Measurements from ENCODE around the gene ADAMTS17. TPM values are rescaled to one million over a fixed set of nuclear protein-coding genes. Genes with fewer than 3 reads are reported as not detected.

The ADAMTS17 gene
- total and polyA plus RNA-seq, 4 donors: 0.28 to 46.9 (median 9.1) TPM

DNA sequence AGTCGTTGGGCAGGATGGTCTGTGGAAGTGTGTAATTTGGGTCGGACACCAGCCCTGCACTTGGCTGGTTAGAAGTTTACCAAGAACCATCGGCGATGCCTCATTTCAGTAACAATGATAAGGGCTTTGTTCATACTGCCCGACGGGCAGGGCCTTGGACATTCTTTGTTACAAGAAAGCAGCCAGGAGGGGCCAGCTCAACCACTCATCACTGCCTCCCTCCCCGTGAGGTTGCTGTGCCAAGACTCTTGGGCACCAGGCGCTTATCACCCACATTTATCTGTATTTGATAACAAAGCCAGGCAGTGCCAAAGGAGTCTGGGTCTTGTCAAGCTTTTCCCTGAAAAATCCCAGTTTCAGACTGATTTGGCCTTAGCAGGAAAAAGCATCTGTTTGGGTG lies 235.0 kb downstream of the ADAMTS17 start:
- no peak for TF ChIP-seq SP1 (IDR thresholded peaks at IDR 0.05)
- TF ChIP-seq, protein P1, sequence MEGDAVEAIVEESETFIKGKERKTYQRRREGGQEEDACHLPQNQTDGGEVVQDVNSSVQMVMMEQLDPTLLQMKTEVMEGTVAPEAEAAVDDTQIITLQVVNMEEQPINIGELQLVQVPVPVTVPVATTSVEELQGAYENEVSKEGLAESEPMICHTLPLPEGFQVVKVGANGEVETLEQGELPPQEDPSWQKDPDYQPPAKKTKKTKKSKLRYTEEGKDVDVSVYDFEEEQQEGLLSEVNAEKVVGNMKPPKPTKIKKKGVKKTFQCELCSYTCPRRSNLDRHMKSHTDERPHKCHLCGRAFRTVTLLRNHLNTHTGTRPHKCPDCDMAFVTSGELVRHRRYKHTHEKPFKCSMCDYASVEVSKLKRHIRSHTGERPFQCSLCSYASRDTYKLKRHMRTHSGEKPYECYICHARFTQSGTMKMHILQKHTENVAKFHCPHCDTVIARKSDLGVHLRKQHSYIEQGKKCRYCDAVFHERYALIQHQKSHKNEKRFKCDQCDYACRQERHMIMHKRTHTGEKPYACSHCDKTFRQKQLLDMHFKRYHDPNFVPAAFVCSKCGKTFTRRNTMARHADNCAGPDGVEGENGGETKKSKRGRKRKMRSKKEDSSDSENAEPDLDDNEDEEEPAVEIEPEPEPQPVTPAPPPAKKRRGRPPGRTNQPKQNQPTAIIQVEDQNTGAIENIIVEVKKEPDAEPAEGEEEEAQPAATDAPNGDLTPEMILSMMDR (IDR thresholded peaks at IDR 0.05; ENCODE audit: low read depth, low read length, missing input control): no peak
- TF ChIP-seq RXRA (IDR thresholded peaks at IDR 0.05): no peak
- no peak for TF ChIP-seq NR2F2 (IDR thresholded peaks at IDR 0.05)
- TF ChIP-seq HNF4G (IDR thresholded peaks at IDR 0.05): no peak
- TF ChIP-seq EGR1 (IDR thresholded peaks at IDR 0.05; ENCODE audit: low read depth in 2 of 2): no peak
- TF ChIP-seq TAF1 (conservative IDR thresholded peaks at IDR 0.05): no peak
- TF ChIP-seq FOXA1 (IDR thresholded peaks at IDR 0.05): no peak
- TF ChIP-seq HNF4A (conservative IDR thresholded peaks at IDR 0.05): no peak
- TF ChIP-seq JUND (IDR thresholded peaks at IDR 0.05): no peak
- TF ChIP-seq YY1 (IDR thresholded peaks at IDR 0.05): no peak
- TF ChIP-seq, protein P2, sequence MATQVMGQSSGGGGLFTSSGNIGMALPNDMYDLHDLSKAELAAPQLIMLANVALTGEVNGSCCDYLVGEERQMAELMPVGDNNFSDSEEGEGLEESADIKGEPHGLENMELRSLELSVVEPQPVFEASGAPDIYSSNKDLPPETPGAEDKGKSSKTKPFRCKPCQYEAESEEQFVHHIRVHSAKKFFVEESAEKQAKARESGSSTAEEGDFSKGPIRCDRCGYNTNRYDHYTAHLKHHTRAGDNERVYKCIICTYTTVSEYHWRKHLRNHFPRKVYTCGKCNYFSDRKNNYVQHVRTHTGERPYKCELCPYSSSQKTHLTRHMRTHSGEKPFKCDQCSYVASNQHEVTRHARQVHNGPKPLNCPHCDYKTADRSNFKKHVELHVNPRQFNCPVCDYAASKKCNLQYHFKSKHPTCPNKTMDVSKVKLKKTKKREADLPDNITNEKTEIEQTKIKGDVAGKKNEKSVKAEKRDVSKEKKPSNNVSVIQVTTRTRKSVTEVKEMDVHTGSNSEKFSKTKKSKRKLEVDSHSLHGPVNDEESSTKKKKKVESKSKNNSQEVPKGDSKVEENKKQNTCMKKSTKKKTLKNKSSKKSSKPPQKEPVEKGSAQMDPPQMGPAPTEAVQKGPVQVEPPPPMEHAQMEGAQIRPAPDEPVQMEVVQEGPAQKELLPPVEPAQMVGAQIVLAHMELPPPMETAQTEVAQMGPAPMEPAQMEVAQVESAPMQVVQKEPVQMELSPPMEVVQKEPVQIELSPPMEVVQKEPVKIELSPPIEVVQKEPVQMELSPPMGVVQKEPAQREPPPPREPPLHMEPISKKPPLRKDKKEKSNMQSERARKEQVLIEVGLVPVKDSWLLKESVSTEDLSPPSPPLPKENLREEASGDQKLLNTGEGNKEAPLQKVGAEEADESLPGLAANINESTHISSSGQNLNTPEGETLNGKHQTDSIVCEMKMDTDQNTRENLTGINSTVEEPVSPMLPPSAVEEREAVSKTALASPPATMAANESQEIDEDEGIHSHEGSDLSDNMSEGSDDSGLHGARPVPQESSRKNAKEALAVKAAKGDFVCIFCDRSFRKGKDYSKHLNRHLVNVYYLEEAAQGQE (IDR thresholded peaks at IDR 0.05): no peak
- TF ChIP-seq FOXA2 (IDR thresholded peaks at IDR 0.05): no peak
- TF ChIP-seq, protein P3, sequence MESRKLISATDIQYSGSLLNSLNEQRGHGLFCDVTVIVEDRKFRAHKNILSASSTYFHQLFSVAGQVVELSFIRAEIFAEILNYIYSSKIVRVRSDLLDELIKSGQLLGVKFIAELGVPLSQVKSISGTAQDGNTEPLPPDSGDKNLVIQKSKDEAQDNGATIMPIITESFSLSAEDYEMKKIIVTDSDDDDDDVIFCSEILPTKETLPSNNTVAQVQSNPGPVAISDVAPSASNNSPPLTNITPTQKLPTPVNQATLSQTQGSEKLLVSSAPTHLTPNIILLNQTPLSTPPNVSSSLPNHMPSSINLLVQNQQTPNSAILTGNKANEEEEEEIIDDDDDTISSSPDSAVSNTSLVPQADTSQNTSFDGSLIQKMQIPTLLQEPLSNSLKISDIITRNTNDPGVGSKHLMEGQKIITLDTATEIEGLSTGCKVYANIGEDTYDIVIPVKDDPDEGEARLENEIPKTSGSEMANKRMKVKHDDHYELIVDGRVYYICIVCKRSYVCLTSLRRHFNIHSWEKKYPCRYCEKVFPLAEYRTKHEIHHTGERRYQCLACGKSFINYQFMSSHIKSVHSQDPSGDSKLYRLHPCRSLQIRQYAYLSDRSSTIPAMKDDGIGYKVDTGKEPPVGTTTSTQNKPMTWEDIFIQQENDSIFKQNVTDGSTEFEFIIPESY (IDR thresholded peaks at IDR 0.05): no peak
- no peak for TF ChIP-seq GABPA (IDR thresholded peaks at IDR 0.05 in 1 of 2, conservative IDR thresholded peaks at IDR 0.05 in 1 of 2)
- TF ChIP-seq, protein P4, sequence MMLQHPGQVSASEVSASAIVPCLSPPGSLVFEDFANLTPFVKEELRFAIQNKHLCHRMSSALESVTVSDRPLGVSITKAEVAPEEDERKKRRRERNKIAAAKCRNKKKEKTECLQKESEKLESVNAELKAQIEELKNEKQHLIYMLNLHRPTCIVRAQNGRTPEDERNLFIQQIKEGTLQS (IDR thresholded peaks at IDR 0.05): no peak
- TF ChIP-seq, protein P5, sequence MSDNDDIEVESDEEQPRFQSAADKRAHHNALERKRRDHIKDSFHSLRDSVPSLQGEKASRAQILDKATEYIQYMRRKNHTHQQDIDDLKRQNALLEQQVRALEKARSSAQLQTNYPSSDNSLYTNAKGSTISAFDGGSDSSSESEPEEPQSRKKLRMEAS (IDR thresholded peaks at IDR 0.05): no peak
- TF ChIP-seq RAD21 (IDR thresholded peaks at IDR 0.05): no peak
- Histone ChIP-seq H3K9ac (ENCODE audit: low read depth in 1 of 2, low read length in 2 of 2) (no peak overlapping the region), H3K27me3 (ENCODE audit: control insufficient read depth in 4 of 4, insufficient read depth in 4 of 4, low read length in 3 of 4) (no peaks in the 10 kb centered on the region), H3K36me3 (ENCODE audit: control insufficient read depth in 4 of 4, insufficient read depth in 3 of 4, low read depth in 1 of 4, low read length in 3 of 4) (peaks cover 0 to 13% (median 0%) of the 10 kb centered on the region in 4 donors), H3K27ac (ENCODE audit: low read depth in 1 of 2, low read length in 2 of 2) (no peak overlapping the region), H3K4me3 (ENCODE audit: low read depth in 1 of 3, low read length in 3 of 3) (no peak overlapping the region), H3K9me3 (ENCODE audit: control insufficient read depth in 4 of 4, low read length in 3 of 4) (no peaks in the 10 kb centered on the region), H3K4me1 (ENCODE audit: control insufficient read depth in 4 of 4, insufficient read depth in 4 of 4, low read length in 3 of 4) (peaks cover 0 to 4% (median 0%) of the 10 kb centered on the region in 4 donors)
- no peak for DNase-seq (ENCODE audit: low spot score)
- WGBS: 91% methylated on average over 8 of the region's 8 CpGs
